Spinal cord (tissue), 10 donors: ENCODE data around the gene KCNN2. TPM values are rescaled to one million over a fixed set of nuclear protein-coding genes. Genes with fewer than 3 reads are reported as not detected.
A peak's percentile ranks its signal among the peaks of the same experiment; 100 is the strongest.

Source experiments
- DNase-seq, 6 donors: peaks; one replicate each; pipeline versions ENCODE4 v3.0.0 to v3.0.0-alpha.2; 2013 to 2015; ENCODE audit warnings: low spot score in 6 of 6, low read depth in 4 of 6
- H3K27ac ChIP-seq: one replicate; pipeline ENCODE4 v1.5.1; 2013; ENCODE audit warnings: low read depth, low read length, control low read depth
- H3K27me3 ChIP-seq: one replicate; pipeline ENCODE4 v1.6.1; 2013; ENCODE audit warnings: low read length; ENCODE audit not compliant: control insufficient read depth, insufficient read depth
- H3K36me3 ChIP-seq: one replicate; pipeline ENCODE4 v1.6.1; 2013; ENCODE audit warnings: low read length; ENCODE audit not compliant: control insufficient read depth, insufficient read depth
- H3K4me1 ChIP-seq: one replicate; pipeline ENCODE4 v1.6.1; 2013; ENCODE audit warnings: low read length; ENCODE audit not compliant: control insufficient read depth, insufficient read depth
- H3K4me3 ChIP-seq: one replicate; pipeline ENCODE4 v1.5.1; 2013; ENCODE audit warnings: low read depth, low read length, control low read depth
- H3K9me3 ChIP-seq: one replicate; pipeline ENCODE4 v1.6.1; 2013; ENCODE audit warnings: low read length; ENCODE audit not compliant: control insufficient read depth, insufficient read depth
- WGBS: methylation state at CpG from one replicate; pipeline ENCODE4 v1.1.5; 2013; ENCODE audit warnings: missing lambda C conversion rate; ENCODE audit not compliant: insufficient coverage; 5-methylcytosine and 5-hydroxymethylcytosine counted together
- polyA plus RNA-seq, 2 donors: library from polyadenylated mRNA; unstranded; fragments of 120-200 nt; gene quantifications; one replicate each; pipeline ENCODE4 v1.2.1, GENCODE V29; 2013; ENCODE audit not compliant: insufficient read length in 2 of 2
- total RNA-seq, 2 donors: library from RNA; depleted of rRNA in 1 of 2; stranded (reverse); fragments of 120-200 nt in 1 of 2; fragments of >200 nt in 1 of 2; gene quantifications; one replicate each; pipeline versions ENCODE4 v1.2.3 to v1.2.4, GENCODE V29; 2013 to 2014
- donor health status: healthy.

Gene KCNN2
- total and polyA plus RNA-seq, 4 donors, result 7.3 to 27.2 (median 20.0) TPM

DNA sequence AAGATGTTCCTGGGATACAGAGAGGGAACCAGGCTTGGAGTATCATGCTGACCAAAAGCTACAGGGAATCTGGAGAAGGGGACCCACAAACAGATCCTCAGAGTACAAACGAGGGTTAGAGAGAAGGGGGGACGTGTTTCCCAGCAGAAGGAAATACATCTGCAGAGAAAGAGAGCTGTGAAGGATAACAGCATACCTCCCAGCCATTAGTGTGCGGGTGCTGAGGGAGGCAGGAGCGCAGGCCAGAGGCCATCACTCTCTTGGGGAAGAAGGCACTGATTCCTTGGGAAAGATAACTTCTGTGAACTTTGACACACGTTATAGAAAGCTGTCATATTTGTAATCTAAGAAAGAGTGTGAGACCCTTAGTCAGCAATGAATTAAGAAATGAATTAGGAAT lies 96.9 kb downstream of the KCNN2 start:
- WGBS, result 100% methylated on average over 1 of the region's 5 CpGs

DNA sequence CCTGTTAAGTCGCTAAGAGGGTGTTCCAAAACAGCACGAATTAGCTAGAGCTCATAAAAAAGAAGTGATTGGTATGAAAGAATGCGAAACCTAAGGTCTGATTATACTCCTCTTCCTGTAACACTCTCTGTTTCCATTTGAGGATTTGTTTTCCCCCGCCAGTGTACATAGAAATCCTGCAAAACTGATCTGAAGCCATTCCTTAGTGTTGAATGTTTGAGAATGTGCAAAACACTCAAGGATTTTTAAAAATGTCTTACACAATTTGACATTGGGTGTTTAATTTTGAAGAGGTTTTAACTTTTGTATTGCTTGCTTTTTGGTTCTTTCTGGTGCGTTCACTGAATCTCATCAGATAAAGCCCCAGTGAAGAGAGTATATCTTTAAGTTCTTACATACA lies 105.3 kb downstream of the KCNN2 start:
- no peaks in the 10 kb centered on the region for H3K4me1 ChIP-seq
- no peak overlapping the region for H3K27ac ChIP-seq
- H3K9me3 ChIP-seq, result no peaks in the 10 kb centered on the region
- no peaks in the 10 kb centered on the region for H3K27me3 ChIP-seq
- WGBS, result no CpG with 5 or more reads among the region's 5 CpGs
- DNase-seq, result no peak
- H3K36me3 ChIP-seq, result no peaks in the 10 kb centered on the region
- no peak overlapping the region for H3K4me3 ChIP-seq

More for the DNA sequence above, 96.9 kb downstream of the KCNN2 start:
- no peaks in the 10 kb centered on the region for H3K4me1 ChIP-seq
- H3K36me3 ChIP-seq, result no peaks in the 10 kb centered on the region
- H3K27me3 ChIP-seq, result no peaks in the 10 kb centered on the region
- H3K4me3 ChIP-seq, result no peak overlapping the region
- DNase-seq, result no peak
- no peak overlapping the region for H3K27ac ChIP-seq
- H3K9me3 ChIP-seq, result no peaks in the 10 kb centered on the region

DNA sequence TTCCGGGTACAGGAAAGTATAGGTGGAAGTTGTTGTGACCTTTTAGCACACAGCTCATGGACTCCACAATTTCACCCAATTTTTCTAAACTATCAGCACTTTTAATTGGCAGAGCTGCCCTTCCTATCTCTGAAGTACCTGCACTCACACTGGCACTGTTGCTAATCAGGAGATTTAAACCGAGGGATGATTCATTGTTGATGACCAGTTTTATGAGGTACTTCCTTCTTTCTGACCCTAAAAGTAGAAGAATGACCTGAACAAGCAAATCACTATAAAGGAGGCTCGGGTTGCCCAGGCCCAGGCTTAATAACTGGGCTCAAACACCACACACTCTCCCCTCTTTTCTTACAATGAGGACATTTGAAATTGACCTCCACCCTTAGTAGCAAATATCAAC lies 105.9 kb downstream of the KCNN2 start:
- DNase-seq, result no peak
- WGBS, result 40% methylated on average over 1 of the region's 3 CpGs

DNA sequence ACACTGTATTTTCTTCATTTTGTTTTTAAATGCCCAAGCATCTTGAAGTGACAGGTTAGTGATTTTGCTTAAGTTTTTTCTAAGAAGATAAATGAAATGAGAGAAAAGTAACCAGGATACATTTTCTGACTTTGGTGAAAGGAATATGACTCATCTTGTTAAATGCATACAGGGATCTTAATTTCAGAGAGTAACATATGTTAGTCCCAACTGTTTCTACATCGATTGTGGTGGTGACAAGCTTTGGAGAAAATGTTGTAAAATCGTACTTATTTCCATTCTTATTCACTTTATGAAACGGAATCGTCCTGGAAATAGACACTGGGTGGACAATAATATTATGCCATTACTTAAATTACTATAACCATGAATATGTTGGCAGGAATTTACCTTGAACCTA lies 107.5 kb downstream of the KCNN2 start:
- no peaks in the 10 kb centered on the region for H3K4me1 ChIP-seq
- H3K9me3 ChIP-seq, result no peaks in the 10 kb centered on the region
- peak in 1 of 6 donors; percentile 55 for DNase-seq
- H3K4me3 ChIP-seq, result no peak overlapping the region
- no CpG with 5 or more reads among the region's 4 CpGs for WGBS
- H3K27ac ChIP-seq, result no peak overlapping the region
- H3K36me3 ChIP-seq, result no peaks in the 10 kb centered on the region
- no peaks in the 10 kb centered on the region for H3K27me3 ChIP-seq

More for the DNA sequence above, 105.9 kb downstream of the KCNN2 start:
- no peaks in the 10 kb centered on the region for H3K36me3 ChIP-seq
- no peaks in the 10 kb centered on the region for H3K27me3 ChIP-seq
- H3K27ac ChIP-seq, result no peak overlapping the region
- H3K4me1 ChIP-seq, result no peaks in the 10 kb centered on the region
- H3K4me3 ChIP-seq, result no peak overlapping the region
- H3K9me3 ChIP-seq, result no peaks in the 10 kb centered on the region

DNA sequence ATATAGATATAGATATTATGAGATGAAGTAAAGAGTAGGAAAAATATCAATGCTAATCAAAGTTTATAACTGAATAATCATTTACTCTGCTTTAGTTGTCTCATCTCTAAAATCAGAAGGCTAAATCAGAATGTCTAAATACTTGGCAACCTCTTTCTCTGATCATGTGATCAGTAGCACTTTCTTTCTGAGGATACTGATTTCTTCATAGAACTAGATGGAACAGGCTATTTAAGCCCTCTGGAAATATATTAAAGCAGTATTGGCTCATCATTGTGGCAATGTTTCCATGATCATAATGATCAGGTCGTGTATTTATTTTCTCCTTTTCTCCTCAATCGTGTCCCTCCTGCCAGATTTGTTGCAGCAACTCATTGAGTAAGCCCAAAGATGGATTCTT lies 109.7 kb downstream of the KCNN2 start:
- no peak for DNase-seq
- WGBS, result 80% methylated on average over 1 of the region's 2 CpGs
- H3K27ac ChIP-seq, result no peak overlapping the region
- H3K9me3 ChIP-seq, result no peaks in the 10 kb centered on the region
- H3K4me1 ChIP-seq, result no peaks in the 10 kb centered on the region
- no peak overlapping the region for H3K4me3 ChIP-seq
- no peaks in the 10 kb centered on the region for H3K27me3 ChIP-seq
- no peaks in the 10 kb centered on the region for H3K36me3 ChIP-seq

DNA sequence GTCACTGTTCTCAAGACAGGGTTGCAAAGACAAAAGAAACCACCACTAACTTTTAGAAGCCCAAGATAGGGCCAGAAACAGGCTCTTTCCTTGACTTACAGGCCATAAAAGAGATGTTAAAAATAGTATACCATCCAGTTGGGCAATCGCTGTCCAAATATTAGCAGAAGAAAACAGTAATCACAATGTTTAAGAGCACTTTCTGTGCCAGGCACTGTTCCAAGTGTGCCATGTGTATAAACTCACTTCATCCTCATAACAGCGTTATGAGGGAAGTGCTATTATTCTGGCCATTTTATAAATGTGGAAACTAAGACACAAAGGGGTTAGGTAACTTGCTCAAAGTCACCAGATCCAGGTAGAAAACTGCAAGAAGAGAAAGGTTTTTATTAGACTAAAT lies 111.7 kb downstream of the KCNN2 start:
- no peaks in the 10 kb centered on the region for H3K36me3 ChIP-seq
- no peaks in the 10 kb centered on the region for H3K27me3 ChIP-seq
- DNase-seq, result no peak
- no peak overlapping the region for H3K27ac ChIP-seq
- H3K4me3 ChIP-seq, result no peak overlapping the region
- peaks cover 2% of the 10 kb centered on the region for H3K9me3 ChIP-seq
- no CpG with 5 or more reads among the region's 2 CpGs for WGBS
- no peaks in the 10 kb centered on the region for H3K4me1 ChIP-seq

DNA sequence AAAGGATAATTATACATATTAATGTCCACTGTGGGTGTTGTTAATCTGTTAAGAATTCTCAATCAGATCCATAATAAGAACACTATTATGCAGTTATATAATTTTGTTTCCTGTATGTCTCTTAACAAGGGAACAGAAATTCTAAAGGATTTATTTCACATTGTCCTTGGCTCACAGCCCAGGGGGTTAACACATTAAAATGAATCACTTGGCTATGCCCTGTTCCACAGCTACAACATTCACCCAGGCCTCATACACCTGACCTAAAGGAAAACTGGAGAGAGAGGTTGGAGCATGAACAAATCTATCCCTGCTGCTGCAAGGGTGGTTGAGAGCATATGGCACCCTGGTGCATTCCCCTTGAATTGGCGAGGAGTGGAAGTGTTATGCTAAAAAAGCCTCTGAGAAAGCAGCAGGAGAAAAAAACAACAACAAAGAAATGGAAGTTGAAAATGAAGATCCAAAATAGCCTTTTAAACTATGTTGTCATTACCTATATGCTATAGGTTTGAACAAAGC lies 116.0 kb downstream of the KCNN2 start:
- peak in 1 of 6 donors; percentile 45 for DNase-seq
- Histone ChIP-seq H3K27ac (no peak overlapping the region), H3K9me3 (peaks cover 7% of the 10 kb centered on the region), H3K27me3 (no peaks in the 10 kb centered on the region), H3K4me1 (no peaks in the 10 kb centered on the region), H3K36me3 (no peaks in the 10 kb centered on the region), H3K4me3 (no peak overlapping the region)
- WGBS, result no CpG with 5 or more reads among the region's 1 CpG

DNA sequence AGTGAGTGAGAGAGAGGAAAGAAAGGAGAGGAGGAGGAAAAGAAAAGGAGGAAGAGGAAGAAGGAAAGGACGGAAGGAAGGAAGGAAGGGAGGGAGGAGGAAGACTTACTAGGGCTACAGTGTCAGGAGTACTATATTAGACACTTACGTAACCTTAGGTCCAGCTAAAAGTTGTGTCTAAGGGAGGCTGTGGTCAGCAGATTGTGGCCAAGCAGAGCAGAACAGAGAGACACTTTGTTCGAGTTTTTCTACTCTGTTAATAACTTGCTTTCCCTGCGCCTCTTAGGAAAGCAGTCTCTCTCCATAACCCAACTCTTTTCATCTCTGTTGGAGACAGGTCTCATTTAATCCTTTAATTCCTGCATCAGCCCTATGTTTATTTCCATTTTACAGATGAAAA lies 138.9 kb downstream of the KCNN2 start:
- no peak for DNase-seq
- H3K9me3 ChIP-seq, result no peaks in the 10 kb centered on the region
- H3K27me3 ChIP-seq, result no peaks in the 10 kb centered on the region
- WGBS, result 75% methylated on average over 2 of the region's 4 CpGs
- no peaks in the 10 kb centered on the region for H3K4me1 ChIP-seq
- H3K27ac ChIP-seq, result no peak overlapping the region
- H3K4me3 ChIP-seq, result no peak overlapping the region
- peaks cover 3% of the 10 kb centered on the region for H3K36me3 ChIP-seq

DNA sequence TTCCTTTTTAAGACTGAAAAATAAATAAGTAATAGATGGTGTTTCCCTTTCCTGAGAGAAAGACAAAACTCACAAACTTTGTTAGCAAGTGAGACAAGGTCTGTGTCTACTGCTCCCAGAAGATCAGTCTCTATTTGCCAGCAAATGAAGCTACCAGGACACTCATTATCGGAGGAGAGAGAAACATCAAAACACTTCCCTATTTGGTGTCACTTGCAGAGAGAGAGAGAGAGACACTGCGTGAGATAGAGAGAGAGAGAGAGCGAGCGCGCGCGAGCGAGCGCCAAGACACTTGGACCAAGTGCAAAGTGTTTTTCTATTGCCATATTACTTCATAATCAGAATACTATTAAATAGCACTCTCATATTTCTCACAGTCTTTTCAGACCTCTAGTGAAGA lies 142.7 kb downstream of the KCNN2 start:
- H3K27ac ChIP-seq, result no peak overlapping the region
- no CpG with 5 or more reads among the region's 9 CpGs for whole genome bisulfite sequencing

DNA sequence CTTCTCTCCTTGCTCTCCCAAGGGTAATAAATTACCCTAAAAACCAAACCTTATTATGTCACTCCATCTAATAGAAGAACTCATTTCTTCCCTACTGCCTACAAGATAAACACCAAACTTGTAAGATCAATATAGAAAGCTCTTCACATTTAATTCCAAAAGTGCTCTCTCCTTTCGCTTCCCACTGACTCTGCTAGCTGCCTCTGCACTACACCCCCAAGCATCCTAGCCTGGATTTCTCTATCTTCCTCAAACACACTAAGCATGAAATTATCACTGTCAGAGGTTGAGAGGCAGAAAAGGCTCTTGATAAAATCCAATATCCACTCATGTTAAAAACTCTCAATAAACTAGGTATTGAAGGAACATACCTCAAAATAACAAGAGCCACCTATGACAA lies 162.4 kb downstream of the KCNN2 start:
- no peaks in the 10 kb centered on the region for H3K4me1 ChIP-seq

More for the DNA sequence above, 142.7 kb downstream of the KCNN2 start:
- H3K4me1 ChIP-seq, result no peaks in the 10 kb centered on the region
- no peak overlapping the region for H3K4me3 ChIP-seq
- DNase-seq, result no peak
- H3K9me3 ChIP-seq, result no peaks in the 10 kb centered on the region
- H3K27me3 ChIP-seq, result no peaks in the 10 kb centered on the region
- no peaks in the 10 kb centered on the region for H3K36me3 ChIP-seq

More for the DNA sequence above, 162.4 kb downstream of the KCNN2 start:
- no peak for DNase-seq
- Histone ChIP-seq H3K4me3 (no peak overlapping the region), H3K27ac (no peak overlapping the region), H3K36me3 (no peaks in the 10 kb centered on the region), H3K27me3 (no peaks in the 10 kb centered on the region), H3K9me3 (peaks cover 1% of the 10 kb centered on the region)
- WGBS, result 100% methylated on average over 1 of the region's 1 CpG
